ENCODE measurements around the gene MFSD12. TPM values are rescaled to one million over a fixed set of nuclear protein-coding genes. Genes with fewer than 3 reads are reported as not detected.

Gene MFSD12
- polyA plus RNA-seq, 1 donor from 2014 or later, result 38.5 TPM

DNA sequence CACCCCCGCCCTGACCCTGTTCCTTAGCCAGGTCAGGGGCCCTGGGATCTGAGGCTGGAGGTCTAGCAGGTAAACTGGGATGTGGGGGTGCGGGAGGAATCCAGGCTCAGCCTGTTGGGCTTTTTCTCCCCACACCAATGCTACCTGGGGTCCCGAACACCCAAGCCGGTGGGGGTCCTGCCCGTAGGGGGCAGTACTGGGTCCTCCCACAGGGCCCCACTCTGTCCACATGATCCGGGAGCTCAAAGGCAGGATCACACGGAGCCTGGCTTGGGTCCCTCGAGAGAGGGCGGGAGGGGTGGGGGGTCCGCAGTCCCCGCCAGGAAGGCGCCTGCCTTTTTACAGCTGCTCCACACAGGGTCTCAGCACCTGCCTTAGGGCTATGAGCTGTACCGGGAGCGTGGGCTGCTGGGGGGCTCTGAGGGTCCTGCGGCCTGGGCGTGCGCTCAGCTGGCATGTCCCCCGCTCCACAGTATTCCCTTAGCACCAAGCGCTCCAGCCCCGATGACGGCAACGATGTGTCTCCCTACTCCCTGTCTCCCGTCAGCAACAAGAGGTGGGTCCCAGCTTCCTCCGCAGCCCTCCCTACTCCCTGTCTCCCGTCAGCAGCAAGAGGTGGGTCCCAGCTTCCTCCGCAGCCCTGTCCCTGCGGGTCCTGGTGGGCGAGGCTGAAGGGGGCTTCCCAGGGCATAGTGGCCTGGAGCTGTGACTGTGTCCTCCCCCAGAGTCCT, 30.7 kb downstream of the MFSD12 start:
- H3K9ac ChIP-seq (ENCODE audit: low read length), result no peak overlapping the region
- H3K79me2 ChIP-seq (replicated peaks; ENCODE audit: insufficient read depth, low read length), result no peaks in the 10 kb centered on the region
- no peaks in the 10 kb centered on the region for H3K9me2 ChIP-seq (ENCODE audit: insufficient read depth, low read length)
- no peak overlapping the region for H3K27ac ChIP-seq (ENCODE audit: low read length)
- no peaks in the 10 kb centered on the region for H3F3A ChIP-seq (ENCODE audit: insufficient read depth, low read length, poor library complexity, severe bottlenecking)
- H3K4me3 ChIP-seq (ENCODE audit: low read length), result no peak overlapping the region
- H4K20me1 ChIP-seq (ENCODE audit: insufficient read depth), result no peaks in the 10 kb centered on the region
- no peaks in the 10 kb centered on the region for H3K27me3 ChIP-seq (ENCODE audit: insufficient read depth, low read depth, low read length)
- TF ChIP-seq, protein P1, sequence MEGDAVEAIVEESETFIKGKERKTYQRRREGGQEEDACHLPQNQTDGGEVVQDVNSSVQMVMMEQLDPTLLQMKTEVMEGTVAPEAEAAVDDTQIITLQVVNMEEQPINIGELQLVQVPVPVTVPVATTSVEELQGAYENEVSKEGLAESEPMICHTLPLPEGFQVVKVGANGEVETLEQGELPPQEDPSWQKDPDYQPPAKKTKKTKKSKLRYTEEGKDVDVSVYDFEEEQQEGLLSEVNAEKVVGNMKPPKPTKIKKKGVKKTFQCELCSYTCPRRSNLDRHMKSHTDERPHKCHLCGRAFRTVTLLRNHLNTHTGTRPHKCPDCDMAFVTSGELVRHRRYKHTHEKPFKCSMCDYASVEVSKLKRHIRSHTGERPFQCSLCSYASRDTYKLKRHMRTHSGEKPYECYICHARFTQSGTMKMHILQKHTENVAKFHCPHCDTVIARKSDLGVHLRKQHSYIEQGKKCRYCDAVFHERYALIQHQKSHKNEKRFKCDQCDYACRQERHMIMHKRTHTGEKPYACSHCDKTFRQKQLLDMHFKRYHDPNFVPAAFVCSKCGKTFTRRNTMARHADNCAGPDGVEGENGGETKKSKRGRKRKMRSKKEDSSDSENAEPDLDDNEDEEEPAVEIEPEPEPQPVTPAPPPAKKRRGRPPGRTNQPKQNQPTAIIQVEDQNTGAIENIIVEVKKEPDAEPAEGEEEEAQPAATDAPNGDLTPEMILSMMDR (IDR thresholded peaks at IDR 0.05; ENCODE audit: poor library complexity, severe bottlenecking), result no peak
- TF ChIP-seq, protein P2, sequence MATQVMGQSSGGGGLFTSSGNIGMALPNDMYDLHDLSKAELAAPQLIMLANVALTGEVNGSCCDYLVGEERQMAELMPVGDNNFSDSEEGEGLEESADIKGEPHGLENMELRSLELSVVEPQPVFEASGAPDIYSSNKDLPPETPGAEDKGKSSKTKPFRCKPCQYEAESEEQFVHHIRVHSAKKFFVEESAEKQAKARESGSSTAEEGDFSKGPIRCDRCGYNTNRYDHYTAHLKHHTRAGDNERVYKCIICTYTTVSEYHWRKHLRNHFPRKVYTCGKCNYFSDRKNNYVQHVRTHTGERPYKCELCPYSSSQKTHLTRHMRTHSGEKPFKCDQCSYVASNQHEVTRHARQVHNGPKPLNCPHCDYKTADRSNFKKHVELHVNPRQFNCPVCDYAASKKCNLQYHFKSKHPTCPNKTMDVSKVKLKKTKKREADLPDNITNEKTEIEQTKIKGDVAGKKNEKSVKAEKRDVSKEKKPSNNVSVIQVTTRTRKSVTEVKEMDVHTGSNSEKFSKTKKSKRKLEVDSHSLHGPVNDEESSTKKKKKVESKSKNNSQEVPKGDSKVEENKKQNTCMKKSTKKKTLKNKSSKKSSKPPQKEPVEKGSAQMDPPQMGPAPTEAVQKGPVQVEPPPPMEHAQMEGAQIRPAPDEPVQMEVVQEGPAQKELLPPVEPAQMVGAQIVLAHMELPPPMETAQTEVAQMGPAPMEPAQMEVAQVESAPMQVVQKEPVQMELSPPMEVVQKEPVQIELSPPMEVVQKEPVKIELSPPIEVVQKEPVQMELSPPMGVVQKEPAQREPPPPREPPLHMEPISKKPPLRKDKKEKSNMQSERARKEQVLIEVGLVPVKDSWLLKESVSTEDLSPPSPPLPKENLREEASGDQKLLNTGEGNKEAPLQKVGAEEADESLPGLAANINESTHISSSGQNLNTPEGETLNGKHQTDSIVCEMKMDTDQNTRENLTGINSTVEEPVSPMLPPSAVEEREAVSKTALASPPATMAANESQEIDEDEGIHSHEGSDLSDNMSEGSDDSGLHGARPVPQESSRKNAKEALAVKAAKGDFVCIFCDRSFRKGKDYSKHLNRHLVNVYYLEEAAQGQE (IDR thresholded peaks at IDR 0.05; ENCODE audit: borderline replicate concordance), result no peak
- TF ChIP-seq TAF1 (IDR thresholded peaks at IDR 0.05; ENCODE audit: low read depth) (no peak), EZH2 (IDR thresholded peaks at IDR 0.05; ENCODE audit: borderline replicate concordance, insufficient read depth, low read length, poor library complexity, severe bottlenecking) (no peak), EP300 (conservative IDR thresholded peaks at IDR 0.05; ENCODE audit: poor library complexity, severe bottlenecking) (no peak), MXI1 (conservative IDR thresholded peaks at IDR 0.05; ENCODE audit: poor library complexity, severe bottlenecking) (no peak), POLR2AphosphoS5 (IDR thresholded peaks at IDR 0.05) (no peak), SMC3 (conservative IDR thresholded peaks at IDR 0.05; ENCODE audit: poor library complexity) (no peak), RAD21 (conservative IDR thresholded peaks at IDR 0.05) (no peak)
- H3K9me3 ChIP-seq (ENCODE audit: low read length), result no peaks in the 10 kb centered on the region
- no peak overlapping the region for H3K4me2 ChIP-seq (ENCODE audit: low read length)
- H3K36me3 ChIP-seq (ENCODE audit: insufficient read depth, low read length), result peaks cover 4% of the 10 kb centered on the region
- H2AFZ ChIP-seq (ENCODE audit: low read depth, low read length), result no peak overlapping the region

DNA sequence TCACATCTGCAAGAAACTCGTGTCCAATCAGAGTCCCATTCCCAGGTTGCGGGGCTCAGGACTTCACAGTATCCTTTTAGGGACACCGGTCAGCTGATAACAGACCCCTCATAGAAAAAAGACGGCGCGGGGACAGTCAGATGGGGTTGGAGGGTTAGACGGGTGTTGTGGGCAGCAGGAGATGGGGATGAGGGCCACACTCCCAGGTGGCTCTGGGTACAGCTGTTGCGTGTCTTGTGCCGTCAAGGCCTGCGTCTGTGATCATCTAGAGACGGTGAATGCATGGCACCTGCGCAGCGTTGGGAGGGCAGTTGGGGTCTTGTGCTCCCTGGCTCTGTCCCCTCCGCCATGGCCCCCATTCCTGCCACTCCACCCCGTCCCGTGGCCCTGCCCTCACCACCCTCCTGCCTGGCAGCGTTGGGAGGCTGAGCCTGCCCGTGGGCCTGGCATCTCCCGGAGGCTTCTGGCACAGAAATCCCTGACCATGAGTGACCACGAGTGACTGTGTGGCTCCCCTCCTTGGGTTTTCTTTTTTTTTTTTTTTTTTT, 32.4 kb downstream of the MFSD12 start:
- H3K9ac ChIP-seq (ENCODE audit: low read length), result no peak overlapping the region
- peaks cover 1% of the 10 kb centered on the region for H4K20me1 ChIP-seq (ENCODE audit: insufficient read depth)
- no peak for TF ChIP-seq SMC3 (conservative IDR thresholded peaks at IDR 0.05; ENCODE audit: poor library complexity)
- TF ChIP-seq, protein P2 (IDR thresholded peaks at IDR 0.05; ENCODE audit: borderline replicate concordance), result no peak
- no peak for TF ChIP-seq EZH2 (IDR thresholded peaks at IDR 0.05; ENCODE audit: borderline replicate concordance, insufficient read depth, low read length, poor library complexity, severe bottlenecking)
- TF ChIP-seq POLR2AphosphoS5 (IDR thresholded peaks at IDR 0.05), result no peak
- TF ChIP-seq RAD21 (conservative IDR thresholded peaks at IDR 0.05), result no peak
- TF ChIP-seq MXI1 (conservative IDR thresholded peaks at IDR 0.05; ENCODE audit: poor library complexity, severe bottlenecking), result no peak
- TF ChIP-seq, protein P1 (IDR thresholded peaks at IDR 0.05; ENCODE audit: poor library complexity, severe bottlenecking), result no peak
- no peak overlapping the region for H2AFZ ChIP-seq (ENCODE audit: low read depth, low read length)
- no peak overlapping the region for H3K4me3 ChIP-seq (ENCODE audit: low read length)
- no peaks in the 10 kb centered on the region for H3K9me2 ChIP-seq (ENCODE audit: insufficient read depth, low read length)
- no peaks in the 10 kb centered on the region for H3F3A ChIP-seq (ENCODE audit: insufficient read depth, low read length, poor library complexity, severe bottlenecking)
- H3K27me3 ChIP-seq (ENCODE audit: insufficient read depth, low read depth, low read length), result no peaks in the 10 kb centered on the region
- H3K4me2 ChIP-seq (ENCODE audit: low read length), result no peak overlapping the region
- peaks cover 4% of the 10 kb centered on the region for H3K36me3 ChIP-seq (ENCODE audit: insufficient read depth, low read length)
- peaks cover 5% of the 10 kb centered on the region for H3K79me2 ChIP-seq (replicated peaks; ENCODE audit: insufficient read depth, low read length)
- H3K27ac ChIP-seq (ENCODE audit: low read length), result no peak overlapping the region
- H3K9me3 ChIP-seq (ENCODE audit: low read length), result no peaks in the 10 kb centered on the region
